ENCODE data around the gene SPRED2.

GRCh38 chr2:65424391-65424790 is 8.0 kb downstream of the SPRED2 start:
- TF ChIP-seq EZH2 (IDR thresholded peaks at IDR 0.05): no peak
- TF ChIP-seq POLR2AphosphoS5 (IDR thresholded peaks at IDR 0.05; ENCODE audit: borderline replicate concordance, low read depth, low read length): no peak
